Neural cell (in vitro differentiated cells): ENCODE measurements around the gene ZP4. TPM values are rescaled to one million over a fixed set of nuclear protein-coding genes. Genes with fewer than 3 reads are reported as not detected.
A peak's percentile ranks its signal among the peaks of the same experiment; 100 is the strongest.

Experiments
- H2AFZ ChIP-seq: fragments of 200-600, 300-800 bp; sonication (generic), shearing (Covaris generic); 2 replicates; pipeline ENCODE4 v1.6.0; 2014; ENCODE audit warnings: low read depth, mild to moderate bottlenecking, antibody characterized with exemption, low read length, moderate library complexity
- H3F3A ChIP-seq: fragments of 200-600 bp; shearing (Covaris generic); 2 replicates; pipeline ENCODE4 v1.6.1; 2016; ENCODE audit warnings: mild to moderate bottlenecking, moderate library complexity, mixed read lengths, antibody characterized with exemption, low read length; ENCODE audit not compliant: insufficient read depth, poor library complexity, severe bottlenecking
- H3K27ac ChIP-seq: fragments of 200-600, 300-800 bp; sonication (generic), shearing (Covaris generic); 2 replicates; pipeline ENCODE4 v1.5.1; 2014; ENCODE audit warnings: mild to moderate bottlenecking, low read length, moderate library complexity
- H3K27me3 ChIP-seq: fragments of 300-800, 200-600 bp; sonication (generic), shearing (Covaris generic); 2 replicates; pipeline ENCODE4 v1.6.0; 2014; ENCODE audit warnings: mild to moderate bottlenecking, low read depth, low read length, moderate library complexity; ENCODE audit not compliant: insufficient read depth
- H3K36me3 ChIP-seq: fragments of 300-800, 200-600 bp; sonication (generic), shearing (Covaris generic); 2 replicates; pipeline ENCODE4 v1.5.1; 2014; ENCODE audit warnings: mild to moderate bottlenecking, antibody characterized with exemption, low read length, moderate library complexity; ENCODE audit not compliant: insufficient read depth
- H3K4me2 ChIP-seq: fragments of 300-800, 200-600 bp; sonication (generic), shearing (Covaris generic); 2 replicates; pipeline ENCODE4 v1.6.0; 2014; ENCODE audit warnings: mild to moderate bottlenecking, low read length
- H3K4me3 ChIP-seq: fragments of 300-800, 200-600 bp; sonication (generic), shearing (Covaris generic); 2 replicates; pipeline ENCODE4 v1.5.1; 2014; ENCODE audit warnings: mild to moderate bottlenecking, low read length, moderate library complexity
- H3K79me2 ChIP-seq: fragments of 200-600 bp; shearing (Covaris generic); replicated peaks from 2 replicates; pipeline ENCODE4 v1.6.0; 2014; ENCODE audit warnings: mild to moderate bottlenecking, low read length, moderate library complexity; ENCODE audit not compliant: insufficient read depth
- H3K9ac ChIP-seq: fragments of 300-800, 200-600 bp; sonication (generic), shearing (Covaris generic); 2 replicates; pipeline ENCODE4 v1.6.1; 2016; ENCODE audit warnings: mild to moderate bottlenecking, low read length, mixed read lengths
- H3K9me2 ChIP-seq: fragments of 200-600 bp; shearing (Covaris generic); 2 replicates; pipeline ENCODE4 v1.6.1; 2016; ENCODE audit warnings: mild to moderate bottlenecking, low read length, mixed read lengths; ENCODE audit not compliant: insufficient read depth
- H3K9me3 ChIP-seq: fragments of 200-600, 300-800 bp; sonication (generic), shearing (Covaris generic); 2 replicates; pipeline ENCODE4 v1.6.1; 2016; ENCODE audit warnings: mild to moderate bottlenecking, mixed run types, low read length, moderate library complexity, mixed read lengths
- H4K20me1 ChIP-seq: fragments of 200-600 bp; shearing (Covaris generic); 2 replicates; pipeline ENCODE4 v1.6.1; 2016; ENCODE audit warnings: mild to moderate bottlenecking, mixed run types; ENCODE audit not compliant: insufficient read depth
- CTCF ChIP-seq: fragments of 450-650 bp; IDR thresholded peaks from 2 replicates; pipeline ENCODE4 v1.5.1; 2014; ENCODE audit warnings: antibody characterized with exemption, mild to moderate bottlenecking, moderate library complexity; ENCODE audit not compliant: poor library complexity, severe bottlenecking
- EP300 ChIP-seq: fragments of 450-650 bp; conservative IDR thresholded peaks from 2 replicates; pipeline ENCODE4 v1.6.1; 2014; ENCODE audit warnings: antibody characterized with exemption, mild to moderate bottlenecking, moderate library complexity; ENCODE audit not compliant: poor library complexity, severe bottlenecking
- EZH2 ChIP-seq: fragments of 200-600, 300-800 bp; shearing (Covaris generic), sonication (generic); IDR thresholded peaks from 2 replicates; pipeline ENCODE4 v1.6.1; 2014; ENCODE audit warnings: antibody characterized with exemption, low read length, borderline replicate concordance, mild to moderate bottlenecking; ENCODE audit not compliant: insufficient read depth, poor library complexity, severe bottlenecking
- MXI1 ChIP-seq: fragments of 450-650 bp; conservative IDR thresholded peaks from 2 replicates; pipeline ENCODE4 v1.6.1; 2014; ENCODE audit warnings: antibody characterized with exemption, mild to moderate bottlenecking; ENCODE audit not compliant: poor library complexity, severe bottlenecking
- POLR2AphosphoS5 ChIP-seq: IDR thresholded peaks from 2 replicates; pipeline ENCODE4 v1.6.1; 2012
- RAD21 ChIP-seq: fragments of 450-650 bp; conservative IDR thresholded peaks from 2 replicates; pipeline ENCODE4 v1.6.1; 2014; ENCODE audit warnings: antibody characterized with exemption, mild to moderate bottlenecking, moderate library complexity
- REST ChIP-seq: IDR thresholded peaks from 2 replicates; pipeline ENCODE4 v1.6.1; 2012; ENCODE audit warnings: borderline replicate concordance
- SMC3 ChIP-seq: fragments of 450-650 bp; conservative IDR thresholded peaks from 2 replicates; pipeline ENCODE4 v1.6.1; 2014; ENCODE audit warnings: antibody characterized with exemption, mild to moderate bottlenecking, moderate library complexity; ENCODE audit not compliant: poor library complexity
- TAF1 ChIP-seq: IDR thresholded peaks from 2 replicates; pipeline ENCODE4 v1.6.1; 2012; ENCODE audit warnings: low read depth
- polyA plus RNA-seq: library from polyadenylated mRNA; depleted of rRNA; stranded (reverse); fragments of >200 nt; gene quantifications from 2 replicates; pipeline ENCODE4 v1.2.3, GENCODE V29; 2014

Gene ZP4
- polyA plus RNA-seq, 1 donor from 2014 or later = not detected

GRCh38 chr1:237878406-237878805, 12.3 kb downstream of the ZP4 start:
- H3K27ac ChIP-seq = no peak overlapping the region
- H3K79me2 ChIP-seq = no peaks in the 10 kb centered on the region
- no peaks in the 10 kb centered on the region for H3K36me3 ChIP-seq

GRCh38 chr1:237877631-237878030, 13.1 kb downstream of the ZP4 start:
- no peaks in the 10 kb centered on the region for H3K36me3 ChIP-seq
- no peak overlapping the region for H3K9ac ChIP-seq
- no peaks in the 10 kb centered on the region for H3F3A ChIP-seq
- H3K9me2 ChIP-seq = no peaks in the 10 kb centered on the region
- H3K9me3 ChIP-seq = no peaks in the 10 kb centered on the region
- H3K4me2 ChIP-seq = no peak overlapping the region
- H3K27me3 ChIP-seq = no peaks in the 10 kb centered on the region
- H3K27ac ChIP-seq = no peak overlapping the region
- H3K79me2 ChIP-seq = no peaks in the 10 kb centered on the region
- H2AFZ ChIP-seq = no peak overlapping the region
- no peaks in the 10 kb centered on the region for H4K20me1 ChIP-seq
- no peak overlapping the region for H3K4me3 ChIP-seq
- TF ChIP-seq SMC3 = peak; percentile 57
- TF ChIP-seq MXI1 = no peak
- no peak for TF ChIP-seq EZH2
- no peak for TF ChIP-seq POLR2AphosphoS5
- TF ChIP-seq CTCF = peak; percentile 57
- TF ChIP-seq EP300 = no peak
- TF ChIP-seq RAD21 = peak; percentile 65
- no peak for TF ChIP-seq TAF1

More at GRCh38 chr1:237878406-237878805, 12.3 kb downstream of the ZP4 start:
- Histone ChIP-seq H3K27me3 (no peaks in the 10 kb centered on the region), H3K9me3 (no peaks in the 10 kb centered on the region), H3F3A (no peaks in the 10 kb centered on the region), H3K9ac (no peak overlapping the region), H2AFZ (no peak overlapping the region), H3K4me2 (no peak overlapping the region), H3K4me3 (no peak overlapping the region), H4K20me1 (no peaks in the 10 kb centered on the region), H3K9me2 (no peaks in the 10 kb centered on the region)
- TF ChIP-seq REST = no peak
- TF ChIP-seq RAD21 = no peak
- TF ChIP-seq POLR2AphosphoS5 = no peak
- TF ChIP-seq EZH2 = no peak
- TF ChIP-seq TAF1 = no peak
- no peak for TF ChIP-seq MXI1
- no peak for TF ChIP-seq CTCF
- no peak for TF ChIP-seq SMC3
- no peak for TF ChIP-seq EP300
